Measurements from ENCODE around the gene AMDHD2. TPM values are rescaled to one million over a fixed set of nuclear protein-coding genes. Genes with fewer than 3 reads are reported as not detected.
"Not testable (repeated sequence)": the region's sequence is repeated elsewhere in the genome, so short reads cannot be mapped to it uniquely, and the experiment has no call there.

The AMDHD2 gene
- total RNA-seq, 1 donor from 2014 or later = 24.6 TPM

GRCh38 chr16:2580143-2580542 lies 60.0 kb downstream of the AMDHD2 start:
- DNase-seq = peak; percentile 65

DNA sequence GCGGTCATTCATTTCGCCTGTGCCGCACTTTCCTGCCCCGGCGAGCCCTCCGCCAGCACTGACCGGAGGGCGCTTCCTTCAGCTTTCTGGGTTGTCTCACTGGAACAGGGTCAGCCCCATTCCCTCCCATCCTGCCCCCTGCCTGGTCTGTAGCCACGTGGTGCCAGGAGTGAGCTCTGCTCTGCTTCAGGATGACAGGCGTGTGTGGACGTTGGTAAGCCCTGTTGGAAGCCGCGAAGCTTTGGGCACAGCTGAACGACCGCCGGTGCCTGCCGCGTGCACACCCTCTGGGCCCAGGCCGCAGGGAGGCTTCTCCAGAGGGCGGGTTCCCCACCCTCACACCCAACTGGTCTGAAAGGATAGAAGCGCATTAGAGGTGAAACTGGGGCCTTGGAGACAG lies 60.6 kb downstream of the AMDHD2 start:
- not testable (repeated sequence) for DNase-seq

Small RNA genes within 50 kb of the gene (small RNA-seq; reads per million reads assigned to genes)
- gene AC093525.1 (ENCODE audit: low replicate concordance) = not detected
- 0.10 reads per million for gene MIR3178 (ENCODE audit: low replicate concordance)

Other genes starting within 250 kb of the AMDHD2 start
- 8.7 TPM for gene ABCA3, start 179.6 kb upstream of the AMDHD2 start, total RNA-seq
- 9.3 TPM for gene CCNF, start 90.9 kb upstream of the AMDHD2 start, total RNA-seq
- gene TEDC2, start 60.3 kb upstream of the AMDHD2 start, total RNA-seq = 3.4 TPM
- gene NTN3, start 49.1 kb upstream of the AMDHD2 start, total RNA-seq = 9.1 TPM
- gene TBC1D24, start 45.2 kb upstream of the AMDHD2 start, total RNA-seq = 20.4 TPM
- gene ATP6V0C, start 6.4 kb upstream of the AMDHD2 start, total RNA-seq = 22.9 TPM
- gene CEMP1, start 11.0 kb downstream of the AMDHD2 start, total RNA-seq = 0.72 TPM
- gene PDPK1, start 17.6 kb downstream of the AMDHD2 start, total RNA-seq = 24.5 TPM
- gene KCTD5, start 162.2 kb downstream of the AMDHD2 start, total RNA-seq = 28.4 TPM
- gene PRSS27, start 199.9 kb downstream of the AMDHD2 start, total RNA-seq = 3.5 TPM
- 170 TPM for gene SRRM2, start 232.3 kb downstream of the AMDHD2 start, total RNA-seq